ENCODE results near the gene MISFA. TPM values are rescaled to one million over a fixed set of nuclear protein-coding genes. Genes with fewer than 3 reads are reported as not detected.
"Not testable (repeated sequence)": the region's sequence is repeated elsewhere in the genome, so short reads cannot be mapped to it uniquely, and the experiment has no call there.

The MISFA gene
- total and polyA plus RNA-seq, 2 experiments from 2014 or later: 5.1 TPM; not detected in 1

GRCh38 chr11:18590571-18590970 is 9.0 kb upstream of the MISFA start (continued):
- TF ChIP-seq ZNF462 (CRISPR knock-in tag; IDR thresholded peaks at IDR 0.05) (no peak), REST (IDR thresholded peaks at IDR 0.05; ENCODE audit: unreplicated experiment) (no peak), ZNF331 (CRISPR knock-in tag; IDR thresholded peaks at IDR 0.05; ENCODE audit: low read depth) (no peak), EZH2phosphoT487 (IDR thresholded peaks at IDR 0.05; ENCODE audit: unreplicated experiment) (no peak), ETS1 (IDR thresholded peaks at IDR 0.05) (no peak), POLR2AphosphoS5 (IDR thresholded peaks at IDR 0.05; ENCODE audit: low read depth) (no peak)

- H3K36me3 Mint-ChIP-seq (ENCODE audit: low read depth): peaks cover 22% of the 10 kb centered on the region
- not testable (repeated sequence) for H3K4me3 ChIP-seq; H3K9me2 ChIP-seq (ENCODE audit: insufficient read depth); H3K27me3 Mint-ChIP-seq (ENCODE audit: insufficient read depth, low read depth, poor library complexity); H3K27ac Mint-ChIP-seq; H3K4me1 Mint-ChIP-seq; ATAC-seq; H3F3A ChIP-seq (replicated peaks; ENCODE audit: low read depth); H3K36me3 ChIP-seq (ENCODE audit: insufficient read depth); H3K4me3 Mint-ChIP-seq; H3K27me3 ChIP-seq (ENCODE audit: insufficient read depth); DNase-seq (ENCODE audit: low spot score); H2AFZ ChIP-seq; H3K9me3 Mint-ChIP-seq; H3K27ac ChIP-seq (ENCODE audit: low read depth); H3K4me2 ChIP-seq; H3K4me1 ChIP-seq (ENCODE audit: insufficient read depth); H4K20me1 ChIP-seq (replicated peaks; ENCODE audit: insufficient read depth)
- H3K79me2 ChIP-seq (replicated peaks; ENCODE audit: insufficient read depth): peaks cover 45% of the 10 kb centered on the region
These were observed 5.5 kb upstream of the MISFA start for GRCh38 chr11:18594088-18594487.
